ENCODE measurements around the gene SESN3. TPM values are rescaled to one million over a fixed set of nuclear protein-coding genes. Genes with fewer than 3 reads are reported as not detected.

SESN3 gene
- total RNA-seq, 1 experiment from 2014 or later: 28.2 TPM

- intact Hi-C loops (cut with micrococcal nuclease; ENCODE audit: unreplicated experiment): no loop called here
- Histone ChIP-seq H3K9me3 (no peaks in the 10 kb centered on the region), H3K36me3 (ENCODE audit: control insufficient read depth, insufficient read depth, low read length) (no peaks in the 10 kb centered on the region), H3K4me1 (peaks cover 37% of the 10 kb centered on the region), H3K4me3 (ENCODE audit: low read depth, low read length) (no peak overlapping the region), H3K27me3 (replicated peaks; ENCODE audit: control insufficient read depth, insufficient read depth, low read length) (no peaks in the 10 kb centered on the region)
- TF ChIP-seq CTCF (IDR thresholded peaks at IDR 0.05; ENCODE audit: insufficient read depth in 1 of 2, low read depth in 1 of 2, low read length in 1 of 2, severe bottlenecking in 1 of 2, unreplicated experiment in 1 of 2): no peak
- no peaks in the 10 kb centered on the region for H3K9me3 Mint-ChIP-seq (ENCODE audit: unreplicated experiment)
- DNase-seq: no peak
- BruUV-seq (replicated peaks): no TSS peak
- H3K27me3 Mint-ChIP-seq (ENCODE audit: insufficient read depth, unreplicated experiment): no peaks in the 10 kb centered on the region
- H3K4me1 Mint-ChIP-seq (ENCODE audit: low read depth, unreplicated experiment): peaks cover 24% of the 10 kb centered on the region
- no peaks in the 10 kb centered on the region for H3K36me3 Mint-ChIP-seq (ENCODE audit: insufficient read depth, unreplicated experiment)
- H3K27ac Mint-ChIP-seq (ENCODE audit: unreplicated experiment): no peak overlapping the region
- H3K4me3 Mint-ChIP-seq (ENCODE audit: unreplicated experiment): no peak overlapping the region
- CTCF ChIA-PET: interaction anchor here (1.7 kb wide), 1 partner anchor 103 kb away, joined by 5 read pairs; no protein-coding TSS in a partner anchor
- POLR2A ChIA-PET: no interaction called here
These were observed 26.5 kb upstream of the SESN3 start for GRCh38 chr11:95257456-95257971.

- Mint-ChIP-seq H3K9me3 (ENCODE audit: unreplicated experiment) (no peaks in the 10 kb centered on the region), H3K27ac (ENCODE audit: unreplicated experiment) (peak overlapping the region; percentile 36), H3K36me3 (ENCODE audit: insufficient read depth, unreplicated experiment) (no peaks in the 10 kb centered on the region), H3K4me3 (ENCODE audit: unreplicated experiment) (no peak overlapping the region), H3K27me3 (ENCODE audit: insufficient read depth, unreplicated experiment) (no peaks in the 10 kb centered on the region), H3K4me1 (ENCODE audit: low read depth, unreplicated experiment) (peaks cover 30% of the 10 kb centered on the region)
- Histone ChIP-seq H3K27me3 (replicated peaks; ENCODE audit: control insufficient read depth, insufficient read depth, low read length) (no peaks in the 10 kb centered on the region), H3K4me1 (peaks cover 42% of the 10 kb centered on the region), H3K9me3 (no peaks in the 10 kb centered on the region), H3K36me3 (ENCODE audit: control insufficient read depth, insufficient read depth, low read length) (no peaks in the 10 kb centered on the region), H3K4me3 (ENCODE audit: low read depth, low read length) (no peak overlapping the region)
- ChIA-PET CTCF (interaction anchor here (1.1 to 1.7 kb wide), 2 partner anchors 102 to 104 kb away, joined by 3 to 5 read pairs; no protein-coding TSS in a partner anchor), POLR2A (no interaction called here)
- TF ChIP-seq CTCF (IDR thresholded peaks at IDR 0.05; ENCODE audit: insufficient read depth in 1 of 2, low read depth in 1 of 2, low read length in 1 of 2, severe bottlenecking in 1 of 2, unreplicated experiment in 1 of 2): no peak
- BruUV-seq (replicated peaks): no TSS peak
- intact Hi-C loops (cut with micrococcal nuclease; ENCODE audit: unreplicated experiment): loop anchor here (1.0 kb wide), 1 partner anchor 26 kb away; no protein-coding TSS in a partner anchor
- DNase-seq: peak; percentile 53 to 58
These were observed 25.3 kb upstream of the SESN3 start for GRCh38 chr11:95256321-95256779.

- Mint-ChIP-seq H3K27me3 (ENCODE audit: insufficient read depth, unreplicated experiment) (no peaks in the 10 kb centered on the region), H3K4me3 (ENCODE audit: unreplicated experiment) (no peak overlapping the region), H3K36me3 (ENCODE audit: insufficient read depth, unreplicated experiment) (no peaks in the 10 kb centered on the region), H3K27ac (ENCODE audit: unreplicated experiment) (no peak overlapping the region), H3K9me3 (ENCODE audit: unreplicated experiment) (no peaks in the 10 kb centered on the region), H3K4me1 (ENCODE audit: low read depth, unreplicated experiment) (peaks cover 30% of the 10 kb centered on the region)
- Histone ChIP-seq H3K36me3 (ENCODE audit: control insufficient read depth, insufficient read depth, low read length) (no peaks in the 10 kb centered on the region), H3K9me3 (no peaks in the 10 kb centered on the region), H3K4me1 (peaks cover 42% of the 10 kb centered on the region), H3K27me3 (replicated peaks; ENCODE audit: control insufficient read depth, insufficient read depth, low read length) (no peaks in the 10 kb centered on the region), H3K4me3 (ENCODE audit: low read depth, low read length) (no peak overlapping the region)
- intact Hi-C loops (cut with micrococcal nuclease; ENCODE audit: unreplicated experiment): loop anchor here (1.0 to 2.0 kb wide), 2 partner anchors 27 to 51 kb away; no protein-coding TSS in a partner anchor
- BruUV-seq (replicated peaks): no TSS peak
- DNase-seq: no peak
- POLR2A ChIA-PET: no interaction called here
- CTCF ChIA-PET: interaction anchor here (1.1 to 1.7 kb wide), 3 partner anchors 24 to 104 kb away, joined by 3 to 6 read pairs (median 3); partner anchors contain the start of gene SESN3
- no peak for TF ChIP-seq CTCF (IDR thresholded peaks at IDR 0.05; ENCODE audit: insufficient read depth in 1 of 2, low read depth in 1 of 2, low read length in 1 of 2, severe bottlenecking in 1 of 2, unreplicated experiment in 1 of 2)
These were observed 24.5 kb upstream of the SESN3 start for GRCh38 chr11:95255251-95256145.
